Stimulated activated memory B cell treated with anti-CD40 and anti-IgM and Interleukin-4, amounts not matched to agents 10 μg/mL and 1 μg/mL and 100 μg/mL, for 72 hours (primary cell): ENCODE measurements around the gene RBP3.

ENCODE experiments used
- ATAC-seq: fragments of 150-1000 bp; cut with Tn5 transposase; 2 replicates; pipeline ENCODE4 v1.10.0; 2021
- H3K27ac Mint-ChIP-seq: one replicate; pipeline ENCODE4 v1.8.0; 2022; ENCODE audit warnings: mild to moderate bottlenecking, mixed read lengths
- H3K27me3 Mint-ChIP-seq: one replicate; pipeline ENCODE4 v1.8.0; 2022; ENCODE audit warnings: mixed read lengths
- H3K36me3 Mint-ChIP-seq: one replicate; pipeline ENCODE4 v1.8.0; 2022; ENCODE audit warnings: mixed read lengths
- H3K4me1 Mint-ChIP-seq: one replicate; pipeline ENCODE4 v1.8.0; 2022; ENCODE audit warnings: mixed read lengths
- H3K4me3 Mint-ChIP-seq: one replicate; pipeline ENCODE4 v1.8.0; 2022; ENCODE audit warnings: mild to moderate bottlenecking, moderate library complexity, mixed read lengths
- H3K9me3 Mint-ChIP-seq: one replicate; pipeline ENCODE4 v1.8.0; 2022; ENCODE audit warnings: mixed read lengths

Gene RBP3

GRCh38 chr10:47367646-47368045 is 19.5 kb downstream of the RBP3 start:
- Mint-ChIP-seq H3K4me1 (no peaks in the 10 kb centered on the region), H3K27me3 (peaks cover 6% of the 10 kb centered on the region), H3K36me3 (no peaks in the 10 kb centered on the region), H3K4me3 (no peak overlapping the region), H3K27ac (no peak overlapping the region), H3K9me3 (no peaks in the 10 kb centered on the region)
- ATAC-seq: no peak

DNA sequence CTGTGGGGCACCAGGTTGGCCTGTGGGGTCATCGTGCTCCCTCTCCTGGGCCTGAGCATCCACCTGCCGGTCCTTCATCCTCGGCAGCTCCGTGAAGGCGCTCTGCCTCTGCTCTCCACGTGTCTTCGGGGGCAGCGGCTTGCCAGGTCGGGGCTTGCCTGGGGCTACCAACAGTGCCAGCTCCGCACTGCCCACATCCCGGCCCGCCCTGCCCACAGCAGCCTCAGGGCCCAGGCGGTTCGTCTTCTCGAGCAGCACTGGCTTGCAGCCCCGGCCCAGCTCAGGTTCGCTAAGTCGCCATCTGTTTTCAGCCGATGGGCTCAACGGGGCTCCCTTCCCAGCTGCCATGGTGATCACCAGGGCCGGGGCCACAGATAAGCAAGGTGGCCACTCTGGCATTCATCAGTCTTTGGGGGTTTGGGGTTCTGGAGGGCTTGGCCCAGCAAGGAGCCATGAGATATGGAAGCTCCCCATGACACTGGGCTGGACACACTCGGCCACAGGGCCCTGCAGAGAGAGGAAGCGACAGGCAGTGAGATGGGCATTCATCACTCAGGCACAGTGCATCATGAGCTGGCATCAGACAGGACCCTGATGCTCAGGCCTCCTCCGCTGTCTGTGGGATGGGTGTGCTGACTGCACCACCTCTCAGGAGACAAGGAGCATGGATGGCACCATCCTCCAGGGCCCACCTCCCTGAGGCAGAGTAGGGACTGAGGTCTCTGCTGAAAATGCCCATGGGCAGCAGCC is 20.4 kb downstream of the RBP3 start:
- Mint-ChIP-seq H3K9me3 (no peaks in the 10 kb centered on the region), H3K27me3 (peaks cover 6% of the 10 kb centered on the region)

DNA sequence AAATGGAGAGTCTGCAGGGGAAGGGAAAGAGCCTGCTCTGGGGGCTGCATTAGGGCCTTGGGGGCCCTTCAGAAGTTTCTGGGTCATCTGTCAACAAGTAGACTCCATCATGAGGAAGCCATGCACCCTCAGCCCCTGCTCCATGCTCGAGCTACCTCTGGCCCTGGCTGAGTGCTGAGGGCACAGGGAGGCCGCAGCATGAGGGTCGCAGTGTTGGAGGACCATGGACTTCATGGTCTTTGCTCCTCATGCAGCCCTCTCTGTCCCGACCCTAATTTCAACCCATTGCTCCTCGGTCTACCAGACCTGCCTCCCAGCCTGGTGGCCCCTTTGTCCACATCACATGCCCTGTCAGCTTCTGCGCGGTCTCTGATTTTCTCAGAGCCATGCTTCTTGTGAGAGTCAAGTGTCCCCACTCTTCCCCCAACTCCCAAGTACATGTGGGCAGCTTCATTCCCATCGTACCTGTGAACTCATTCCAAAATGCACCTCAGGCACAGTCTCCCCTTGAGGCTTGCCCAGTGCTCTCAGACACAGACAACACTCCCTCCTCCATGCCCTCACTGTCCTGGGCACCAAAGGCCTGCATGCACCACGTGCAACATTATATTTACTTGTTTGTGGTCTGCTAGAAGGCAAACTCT is 21.2 kb downstream of the RBP3 start:
- Mint-ChIP-seq H3K4me3 (no peak overlapping the region), H3K36me3 (no peaks in the 10 kb centered on the region), H3K4me1 (no peaks in the 10 kb centered on the region), H3K9me3 (no peaks in the 10 kb centered on the region), H3K27me3 (peaks cover 6% of the 10 kb centered on the region), H3K27ac (no peak overlapping the region)
- ATAC-seq: no peak

More for the DNA sequence above, 20.4 kb downstream of the RBP3 start:
- H3K36me3 Mint-ChIP-seq: no peaks in the 10 kb centered on the region
- H3K4me3 Mint-ChIP-seq: no peak overlapping the region
- no peak overlapping the region for H3K27ac Mint-ChIP-seq
- no peaks in the 10 kb centered on the region for H3K4me1 Mint-ChIP-seq
- peak; percentile 3 for ATAC-seq

DNA sequence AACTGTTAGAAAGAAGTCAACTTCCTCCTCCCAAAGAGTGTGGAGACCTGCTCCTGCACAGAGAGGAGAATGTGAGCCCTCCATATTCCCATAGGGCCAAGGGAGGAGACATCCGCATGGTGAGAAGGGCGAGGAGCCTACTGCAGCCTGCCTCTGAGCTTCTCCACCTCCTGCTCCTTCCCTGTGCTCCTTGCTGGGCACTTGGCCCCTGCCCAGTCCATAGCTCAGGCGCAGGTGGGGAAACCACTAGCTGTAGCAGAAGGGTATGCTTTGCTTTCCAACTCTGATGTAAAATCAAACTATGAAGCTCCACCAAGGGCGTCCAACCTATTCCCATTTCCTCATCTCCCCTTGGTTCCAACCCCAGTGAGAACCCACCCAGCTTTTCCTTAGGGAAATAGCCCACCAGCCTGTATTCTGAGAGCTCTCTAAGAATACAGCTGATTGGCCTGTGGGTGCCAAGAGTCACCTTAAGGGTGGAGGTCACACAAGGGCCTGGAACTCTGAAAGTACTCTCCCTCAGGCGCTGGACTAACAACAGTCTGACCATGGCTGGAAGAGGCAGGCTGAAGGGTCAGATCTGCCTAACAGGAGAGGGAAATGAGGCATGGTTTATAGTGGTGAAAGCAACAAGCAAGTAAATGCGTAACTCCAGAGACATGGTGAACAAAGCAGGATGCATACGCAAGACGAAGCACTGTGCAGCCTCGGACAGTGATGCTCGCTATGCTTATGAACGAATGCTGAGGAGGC is 22.0 kb downstream of the RBP3 start:
- H3K27ac Mint-ChIP-seq: no peak overlapping the region
- no peaks in the 10 kb centered on the region for H3K4me1 Mint-ChIP-seq
- no peaks in the 10 kb centered on the region for H3K36me3 Mint-ChIP-seq
- H3K27me3 Mint-ChIP-seq: peaks cover 8% of the 10 kb centered on the region
- no peak overlapping the region for H3K4me3 Mint-ChIP-seq
- ATAC-seq: no peak
- no peaks in the 10 kb centered on the region for H3K9me3 Mint-ChIP-seq

DNA sequence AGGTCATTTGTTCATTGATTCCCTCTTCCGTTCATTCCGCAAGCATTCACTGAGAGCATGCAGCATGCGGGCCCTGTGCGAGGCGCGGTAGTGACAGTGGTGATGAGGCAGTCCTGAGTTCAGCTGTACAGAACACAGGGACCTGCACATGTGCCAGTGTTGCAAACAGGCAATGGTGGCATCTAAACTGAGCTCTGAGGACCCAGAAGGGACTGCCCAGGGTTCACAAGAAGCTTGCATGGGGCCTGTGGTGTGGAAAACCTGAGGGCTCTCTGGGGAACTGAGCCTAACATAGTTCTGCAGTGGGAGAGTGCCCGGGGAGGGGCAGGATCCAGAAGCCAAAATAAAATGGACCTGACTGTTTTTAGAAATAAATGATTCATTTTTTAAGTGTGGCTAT is 22.7 kb downstream of the RBP3 start:
- H3K36me3 Mint-ChIP-seq: no peaks in the 10 kb centered on the region
- H3K4me3 Mint-ChIP-seq: no peak overlapping the region
- no peak for ATAC-seq
- no peak overlapping the region for H3K27ac Mint-ChIP-seq
- H3K9me3 Mint-ChIP-seq: no peaks in the 10 kb centered on the region
- peaks cover 13% of the 10 kb centered on the region for H3K27me3 Mint-ChIP-seq
- no peaks in the 10 kb centered on the region for H3K4me1 Mint-ChIP-seq

DNA sequence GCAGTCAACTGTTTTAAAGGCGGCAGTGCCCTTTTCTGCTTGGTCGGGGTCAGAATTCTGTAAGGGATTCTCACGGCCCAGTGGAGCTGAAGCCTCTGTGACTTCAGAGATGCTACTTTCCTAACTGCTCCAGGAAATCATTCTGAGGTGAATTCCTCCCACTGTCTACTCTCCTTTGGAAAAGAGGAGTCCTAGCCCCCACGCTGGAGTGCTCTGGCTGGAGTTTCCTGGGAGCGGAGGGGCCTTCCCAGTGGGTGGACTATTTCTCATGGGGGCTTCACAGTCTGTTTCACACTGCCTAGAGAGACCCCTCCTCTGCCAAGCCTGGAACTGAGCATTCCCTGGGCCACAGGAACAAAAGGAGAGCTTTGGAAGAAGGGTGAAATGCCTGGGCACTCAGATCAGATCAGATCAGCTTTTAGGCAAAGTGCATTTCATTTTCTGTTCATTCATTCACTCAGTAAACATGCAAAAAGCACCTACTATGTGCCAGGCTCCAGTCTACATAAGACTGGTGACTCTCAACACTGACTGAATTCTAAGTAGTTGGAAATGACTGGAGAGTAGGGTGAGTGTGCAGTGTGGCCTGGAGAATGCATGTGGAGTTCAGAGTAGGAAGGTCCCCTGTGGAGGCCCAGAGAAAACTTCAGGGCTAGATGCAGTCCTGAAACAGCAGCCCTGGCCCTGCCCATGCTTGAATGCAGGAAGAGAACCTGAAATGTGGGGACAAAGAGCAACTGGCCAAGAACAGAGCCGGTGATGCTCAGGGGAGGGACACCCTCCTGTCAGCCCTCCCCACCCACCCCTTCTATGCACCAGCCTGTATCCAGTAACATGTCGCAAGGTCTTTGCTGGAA is 23.7 kb downstream of the RBP3 start:
- no peaks in the 10 kb centered on the region for H3K4me1 Mint-ChIP-seq
- H3K27ac Mint-ChIP-seq: no peak overlapping the region
- H3K9me3 Mint-ChIP-seq: no peaks in the 10 kb centered on the region
- no peak overlapping the region for H3K4me3 Mint-ChIP-seq
- ATAC-seq: no peak
- peaks cover 19% of the 10 kb centered on the region for H3K27me3 Mint-ChIP-seq
- no peaks in the 10 kb centered on the region for H3K36me3 Mint-ChIP-seq

DNA sequence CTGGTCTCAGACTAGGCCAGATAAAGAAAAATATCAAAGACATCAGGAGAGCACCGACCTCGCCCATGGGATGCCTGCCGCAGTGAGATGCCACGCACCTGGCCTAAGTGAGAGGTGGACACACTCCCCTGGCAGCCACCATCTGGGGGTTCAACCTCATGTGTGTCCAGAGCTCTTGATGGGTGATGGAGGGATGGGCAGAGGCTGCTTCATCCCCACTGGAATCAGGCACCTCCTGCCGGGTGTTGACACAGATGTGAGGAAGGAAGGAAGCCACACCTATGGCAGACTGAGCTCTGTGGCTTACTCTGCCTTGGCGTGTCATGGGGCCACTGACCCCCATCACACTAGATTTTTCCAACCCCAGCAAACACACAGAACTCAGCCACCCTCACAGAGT is 24.6 kb downstream of the RBP3 start:
- no peak for ATAC-seq
- peaks cover 28% of the 10 kb centered on the region for H3K27me3 Mint-ChIP-seq
- no peak overlapping the region for H3K4me3 Mint-ChIP-seq
- H3K4me1 Mint-ChIP-seq: peaks cover 6% of the 10 kb centered on the region
- H3K27ac Mint-ChIP-seq: no peak overlapping the region
- no peaks in the 10 kb centered on the region for H3K36me3 Mint-ChIP-seq
- no peaks in the 10 kb centered on the region for H3K9me3 Mint-ChIP-seq

GRCh38 chr10:47374611-47375536 is 26.7 kb downstream of the RBP3 start:
- Mint-ChIP-seq H3K9me3 (no peaks in the 10 kb centered on the region), H3K4me3 (no peak overlapping the region), H3K36me3 (no peaks in the 10 kb centered on the region), H3K4me1 (peaks cover 6% of the 10 kb centered on the region), H3K27me3 (peaks cover 45% of the 10 kb centered on the region), H3K27ac (no peak overlapping the region)
- ATAC-seq: no peak

DNA sequence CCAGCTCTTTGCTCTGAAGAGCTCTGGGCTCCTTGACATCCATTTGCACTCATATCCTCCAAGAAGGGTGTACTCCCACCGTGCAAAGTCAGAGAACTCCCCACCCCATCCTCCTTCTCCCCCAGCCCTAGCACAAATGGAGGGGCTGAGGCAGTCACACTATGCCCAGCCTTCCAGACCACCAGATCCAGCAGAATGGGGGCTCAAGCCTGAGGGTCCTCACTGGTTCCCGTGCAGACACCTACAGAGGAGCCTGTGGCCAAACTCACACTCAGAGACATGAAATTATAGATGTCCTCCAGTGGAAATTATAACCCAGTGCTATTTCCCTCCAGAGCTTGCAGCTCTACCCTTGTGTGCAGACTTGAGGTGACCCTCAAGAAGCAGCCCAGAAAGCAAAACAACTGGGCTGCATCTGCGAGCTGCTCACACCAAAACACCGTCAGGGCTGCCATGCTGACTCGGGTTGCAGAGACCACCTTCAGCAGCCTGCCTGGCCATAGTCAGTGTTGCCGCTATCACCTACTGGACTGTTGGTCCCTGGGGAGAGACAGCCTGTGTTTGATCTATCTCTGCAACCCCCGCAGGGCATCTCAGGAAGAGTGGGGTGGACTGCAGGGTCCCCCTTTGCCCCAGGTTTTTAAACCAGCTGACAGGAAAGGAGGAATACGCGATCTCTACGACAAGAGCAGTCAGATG is 28.5 kb downstream of the RBP3 start:
- H3K4me3 Mint-ChIP-seq: no peak overlapping the region
- no peaks in the 10 kb centered on the region for H3K36me3 Mint-ChIP-seq
- peaks cover 6% of the 10 kb centered on the region for H3K4me1 Mint-ChIP-seq
- peaks cover 63% of the 10 kb centered on the region for H3K27me3 Mint-ChIP-seq
- ATAC-seq: no peak
- no peaks in the 10 kb centered on the region for H3K9me3 Mint-ChIP-seq
- no peak overlapping the region for H3K27ac Mint-ChIP-seq

GRCh38 chr10:47378183-47378510 is 30.0 kb downstream of the RBP3 start:
- Mint-ChIP-seq H3K36me3 (no peaks in the 10 kb centered on the region), H3K4me3 (no peak overlapping the region), H3K9me3 (no peaks in the 10 kb centered on the region), H3K4me1 (peaks cover 8% of the 10 kb centered on the region), H3K27ac (no peak overlapping the region), H3K27me3 (peaks cover 70% of the 10 kb centered on the region)
- no peak for ATAC-seq

GRCh38 chr10:47378606-47379444 is 30.7 kb downstream of the RBP3 start:
- Mint-ChIP-seq H3K4me3 (no peak overlapping the region), H3K27ac (no peak overlapping the region), H3K9me3 (no peaks in the 10 kb centered on the region), H3K4me1 (peaks cover 14% of the 10 kb centered on the region), H3K36me3 (no peaks in the 10 kb centered on the region), H3K27me3 (peaks cover 77% of the 10 kb centered on the region)
- ATAC-seq: no peak

DNA sequence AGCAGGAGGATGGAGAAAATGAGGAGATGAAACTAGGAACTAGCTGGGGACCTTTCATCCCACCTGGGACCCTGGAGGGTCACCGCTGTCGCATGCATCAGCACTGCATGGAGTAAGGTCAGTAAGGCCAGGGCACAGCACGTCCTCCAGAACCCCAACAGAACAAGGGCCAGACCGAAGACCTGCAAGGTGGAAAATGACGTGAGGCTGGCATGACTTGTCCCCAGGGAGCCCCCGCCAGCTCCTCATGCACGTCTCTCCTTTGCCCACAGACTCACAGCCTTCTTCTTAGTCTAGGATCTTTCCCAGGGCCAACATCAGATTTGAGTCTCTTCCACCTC is 31.3 kb downstream of the RBP3 start:
- Mint-ChIP-seq H3K27ac (no peak overlapping the region), H3K27me3 (peaks cover 82% of the 10 kb centered on the region), H3K9me3 (no peaks in the 10 kb centered on the region), H3K4me3 (no peak overlapping the region), H3K4me1 (peaks cover 18% of the 10 kb centered on the region), H3K36me3 (no peaks in the 10 kb centered on the region)
- ATAC-seq: no peak

DNA sequence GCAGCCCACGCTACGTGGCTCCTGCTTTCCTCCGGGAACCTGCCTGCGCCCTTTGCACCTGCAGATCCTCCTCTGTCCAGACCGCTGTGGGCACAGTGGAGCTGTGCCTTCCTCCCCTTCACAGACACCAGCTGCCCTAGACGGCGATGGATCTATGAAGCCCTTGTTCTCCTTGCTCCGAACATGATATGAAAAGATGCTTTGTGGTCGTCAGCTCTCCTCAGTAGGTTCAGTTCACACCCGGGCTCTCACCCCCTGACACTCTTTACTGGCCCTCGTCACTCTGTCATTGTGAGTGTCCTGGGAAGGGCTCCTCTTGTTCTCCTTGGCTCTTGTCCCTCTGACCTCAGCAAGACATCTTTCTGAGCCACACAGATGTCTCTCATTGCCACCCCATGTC is 31.7 kb downstream of the RBP3 start:
- Mint-ChIP-seq H3K36me3 (no peaks in the 10 kb centered on the region), H3K4me3 (no peak overlapping the region), H3K27me3 (peaks cover 86% of the 10 kb centered on the region), H3K27ac (no peak overlapping the region), H3K4me1 (peaks cover 21% of the 10 kb centered on the region), H3K9me3 (no peaks in the 10 kb centered on the region)
- no peak for ATAC-seq
